Brain microvascular endothelial cell (primary cell): ENCODE measurements around the gene CD1C.

Experiments used
- DNase-seq: peaks from one replicate; pipeline ENCODE4 v3.0.0-alpha.2; 2020
- H3K27ac ChIP-seq: fragments of 250-450 bp; sonication (Bioruptor Pico); 2 replicates; pipeline ENCODE4 v1.5.1; 2020; ENCODE audit warnings: mild to moderate bottlenecking, moderate library complexity
- H3K27me3 ChIP-seq: fragments of 250-450 bp; sonication (Bioruptor Pico); replicated peaks from 2 replicates; pipeline ENCODE4 v1.5.1; 2020; ENCODE audit warnings: mild to moderate bottlenecking
- H3K36me3 ChIP-seq: fragments of 250-450 bp; sonication (Bioruptor Pico); replicated peaks from 2 replicates; pipeline ENCODE4 v1.5.1; 2020; ENCODE audit warnings: mild to moderate bottlenecking
- H3K4me3 ChIP-seq: 2 replicates; pipeline ENCODE4 v1.5.1; 2011; ENCODE audit warnings: low read depth, mild to moderate bottlenecking, control low read depth, low read length, moderate library complexity
- in situ Hi-C: cut with HindIII; loops from 2 replicates; pipeline ENCODE4 v1.10.0; 2017; ENCODE audit warnings: low sequenced_read_pairs, low pct_ligation_motif_present
- TF ChIP-seq, protein P1 (sequence below): IDR thresholded peaks from 2 replicates; pipeline ENCODE4 v1.5.1; 2011; ENCODE audit warnings: low read depth, mild to moderate bottlenecking, moderate library complexity, low read length, control low read depth, inconsistent platforms; ENCODE audit errors: missing control alignments

The CD1C gene

DNA sequence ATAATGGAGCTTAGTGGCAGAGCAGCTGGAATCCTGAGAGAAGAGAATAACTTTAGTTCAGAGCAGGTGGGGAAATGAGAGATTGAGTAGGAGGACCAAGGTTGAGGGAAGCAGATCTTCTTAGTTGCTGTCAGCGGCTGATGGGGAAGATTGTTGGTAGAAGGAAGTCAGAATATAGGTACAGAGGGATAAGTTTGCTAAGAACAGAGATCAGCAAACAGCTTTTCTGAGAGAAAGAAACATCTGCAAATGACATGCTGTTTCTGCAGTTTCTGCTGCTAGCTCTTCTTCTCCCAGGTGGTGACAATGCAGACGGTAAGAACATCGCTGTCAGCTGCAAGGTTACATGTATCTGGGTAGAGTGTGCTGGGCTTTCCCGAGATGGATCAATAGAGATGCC, at the start of gene CD1C:
TSS of gene CD1C (plus strand) at position 113 of the 400 bp plus-strand sequence. CDS start at position 255, 142 bp downstream.
- no peak within 1 kb of the TSS for H3K27ac ChIP-seq
- no peaks in the 10 kb centered on the region for H3K27me3 ChIP-seq
- DNase-seq: no peak
- TF ChIP-seq, protein P1, sequence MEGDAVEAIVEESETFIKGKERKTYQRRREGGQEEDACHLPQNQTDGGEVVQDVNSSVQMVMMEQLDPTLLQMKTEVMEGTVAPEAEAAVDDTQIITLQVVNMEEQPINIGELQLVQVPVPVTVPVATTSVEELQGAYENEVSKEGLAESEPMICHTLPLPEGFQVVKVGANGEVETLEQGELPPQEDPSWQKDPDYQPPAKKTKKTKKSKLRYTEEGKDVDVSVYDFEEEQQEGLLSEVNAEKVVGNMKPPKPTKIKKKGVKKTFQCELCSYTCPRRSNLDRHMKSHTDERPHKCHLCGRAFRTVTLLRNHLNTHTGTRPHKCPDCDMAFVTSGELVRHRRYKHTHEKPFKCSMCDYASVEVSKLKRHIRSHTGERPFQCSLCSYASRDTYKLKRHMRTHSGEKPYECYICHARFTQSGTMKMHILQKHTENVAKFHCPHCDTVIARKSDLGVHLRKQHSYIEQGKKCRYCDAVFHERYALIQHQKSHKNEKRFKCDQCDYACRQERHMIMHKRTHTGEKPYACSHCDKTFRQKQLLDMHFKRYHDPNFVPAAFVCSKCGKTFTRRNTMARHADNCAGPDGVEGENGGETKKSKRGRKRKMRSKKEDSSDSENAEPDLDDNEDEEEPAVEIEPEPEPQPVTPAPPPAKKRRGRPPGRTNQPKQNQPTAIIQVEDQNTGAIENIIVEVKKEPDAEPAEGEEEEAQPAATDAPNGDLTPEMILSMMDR: no peak
- H3K4me3 ChIP-seq: no peak within 1 kb of the TSS
- no peaks in the 10 kb centered on the region for H3K36me3 ChIP-seq
- in situ Hi-C loops: no loop called here

DNA sequence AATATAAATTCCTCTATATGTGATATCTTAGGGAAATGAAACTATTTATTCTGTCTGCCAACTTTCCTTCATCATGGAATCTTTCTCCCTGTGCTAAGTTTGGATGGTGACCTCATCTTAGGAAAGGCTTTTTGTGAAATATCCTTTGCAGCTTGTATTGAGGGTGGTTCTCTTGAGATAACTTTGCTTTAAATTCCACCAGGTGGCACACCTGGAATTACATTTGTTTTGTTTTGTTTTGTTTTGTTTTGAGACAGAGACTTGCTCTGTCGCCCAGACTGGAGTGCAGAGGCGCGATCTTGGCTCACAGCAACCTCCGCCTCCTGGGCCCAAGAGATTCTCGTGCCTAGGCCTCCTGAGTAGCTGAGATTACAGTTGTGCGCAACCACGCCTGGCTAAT, 43.1 kb upstream of the CD1C start:
- no peak overlapping the region for H3K27ac ChIP-seq
- H3K4me3 ChIP-seq: no peak overlapping the region
- no peaks in the 10 kb centered on the region for H3K36me3 ChIP-seq
- in situ Hi-C loops: no loop called here
- TF ChIP-seq, protein P1: no peak
- no peaks in the 10 kb centered on the region for H3K27me3 ChIP-seq
- DNase-seq: no peak

DNA sequence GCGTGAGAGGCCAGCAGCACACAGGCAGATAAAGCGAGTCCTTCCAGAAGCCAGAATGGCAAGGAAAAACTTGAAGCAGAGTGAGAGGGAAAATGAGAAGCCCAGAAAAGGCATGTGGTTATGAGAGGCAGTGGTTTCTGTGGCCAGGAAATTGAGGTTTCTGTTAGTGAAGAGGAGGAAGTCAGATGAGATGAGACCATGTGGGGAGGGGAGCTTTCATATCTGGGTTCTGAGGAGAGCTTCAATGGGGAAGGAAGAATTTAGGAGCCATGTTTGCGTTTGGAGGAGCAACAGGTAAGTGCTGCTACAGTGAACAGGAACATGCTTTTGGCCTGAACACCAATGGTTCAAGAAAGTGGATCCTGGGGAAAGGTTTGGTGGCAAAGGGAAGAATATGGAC, 41.6 kb upstream of the CD1C start:
- Histone ChIP-seq H3K4me3 (no peak overlapping the region), H3K36me3 (no peaks in the 10 kb centered on the region), H3K27me3 (no peaks in the 10 kb centered on the region), H3K27ac (no peak overlapping the region)
- TF ChIP-seq, protein P1: no peak
- in situ Hi-C loops: no loop called here
- DNase-seq: no peak

- in situ Hi-C loops: no loop called here
- no peak for DNase-seq
- Histone ChIP-seq H3K27ac (no peak overlapping the region), H3K36me3 (no peaks in the 10 kb centered on the region), H3K27me3 (no peaks in the 10 kb centered on the region), H3K4me3 (no peak overlapping the region)
- TF ChIP-seq, protein P1: no peak
Measured at GRCh38 chr1:158248771-158249170, 41.0 kb upstream of the CD1C start.

DNA sequence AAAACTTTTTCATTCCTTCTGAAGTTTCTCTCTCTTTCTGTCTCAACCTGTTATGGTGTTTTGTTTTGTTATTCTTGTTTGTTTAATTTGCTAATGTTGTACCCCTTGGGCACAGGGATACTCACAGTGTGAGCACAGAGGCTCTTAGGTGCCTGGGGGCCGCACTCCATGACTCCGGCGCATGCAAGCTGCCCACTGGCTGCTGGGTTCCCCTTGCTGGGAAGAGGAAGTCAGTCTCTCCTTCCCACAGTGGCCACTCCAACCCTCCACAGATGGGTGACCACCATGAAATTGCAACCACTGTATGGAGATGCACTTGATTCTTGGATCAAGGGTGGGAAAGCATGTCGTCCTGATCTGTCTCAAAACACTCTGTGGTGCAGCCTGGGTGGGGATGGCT, 40.1 kb upstream of the CD1C start:
- Histone ChIP-seq H3K4me3 (no peak overlapping the region), H3K36me3 (no peaks in the 10 kb centered on the region), H3K27ac (no peak overlapping the region), H3K27me3 (no peaks in the 10 kb centered on the region)
- no peak for DNase-seq
- in situ Hi-C loops: no loop called here
- TF ChIP-seq, protein P1: no peak

DNA sequence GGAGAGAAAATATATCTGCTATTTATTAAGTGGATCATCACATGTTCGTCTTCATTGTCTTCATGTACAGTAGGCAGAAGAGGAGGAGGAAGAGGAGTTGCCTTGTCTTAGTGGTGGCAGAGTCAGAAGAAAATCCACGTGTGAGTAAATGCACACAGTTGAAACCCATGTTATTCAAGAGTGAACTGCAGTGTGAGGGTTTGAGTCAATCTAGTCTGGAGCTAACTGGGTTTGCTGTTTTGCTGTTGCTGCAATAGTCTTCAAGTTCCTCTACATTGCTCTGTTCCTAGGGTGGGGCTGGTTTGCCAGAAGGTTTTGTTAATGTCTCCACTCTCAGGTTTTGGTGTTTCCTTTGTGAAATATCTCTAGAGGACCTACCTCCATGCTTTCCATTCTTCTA, 38.6 kb upstream of the CD1C start:
- TF ChIP-seq, protein P1: no peak
- Histone ChIP-seq H3K27ac (no peak overlapping the region), H3K27me3 (no peaks in the 10 kb centered on the region), H3K4me3 (no peak overlapping the region), H3K36me3 (no peaks in the 10 kb centered on the region)
- in situ Hi-C loops: no loop called here
- no peak for DNase-seq
